ENCODE data around the gene CGREF1. TPM values are rescaled to one million over a fixed set of nuclear protein-coding genes. Genes with fewer than 3 reads are reported as not detected.
"Not testable (repeated sequence)": the region's sequence is repeated elsewhere in the genome, so short reads cannot be mapped to it uniquely, and the experiment has no call there.

The CGREF1 gene
- total RNA-seq, 1 donor from 2014 or later, result 1.1 TPM

- not testable (repeated sequence) for DNase-seq (ENCODE audit: low spot score)
Measured at GRCh38 chr2:27111392-27112078, 7.4 kb downstream of the CGREF1 start.

DNA sequence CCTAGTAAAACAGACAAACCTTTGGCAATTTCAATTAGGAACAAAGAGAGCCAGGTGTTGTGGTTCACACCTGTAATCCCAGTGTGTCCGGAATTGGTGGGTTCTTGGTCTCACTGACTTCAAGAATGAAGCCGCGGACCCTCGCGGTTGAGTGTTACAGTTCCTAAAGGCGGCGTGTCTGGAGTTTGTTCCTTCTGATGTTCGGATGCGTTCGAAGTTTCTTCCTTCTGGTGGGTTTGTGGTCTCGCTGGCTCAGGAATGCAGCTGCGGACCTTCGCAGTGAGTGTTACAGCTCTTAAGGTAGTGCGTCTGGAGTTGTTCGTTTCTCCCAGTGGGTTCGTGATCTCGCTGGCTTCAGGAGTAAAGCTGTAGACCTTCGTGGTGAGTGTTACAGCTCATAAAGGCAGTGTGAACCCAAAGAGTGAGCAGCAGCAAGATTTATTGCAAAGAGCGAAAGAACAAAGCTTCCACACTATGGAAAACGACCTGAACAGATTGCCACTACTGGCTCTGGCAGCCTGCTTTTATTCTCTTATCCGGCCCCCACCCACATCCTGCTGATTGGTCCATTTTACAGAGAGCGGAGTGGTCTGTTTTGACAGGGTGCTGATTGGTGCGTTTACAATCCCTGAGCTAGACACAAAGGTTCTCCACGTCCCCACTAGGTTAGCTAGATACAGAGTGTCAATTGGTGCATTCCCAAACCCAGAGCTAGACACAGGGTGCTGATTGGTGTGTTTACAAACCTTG, 8.2 kb downstream of the CGREF1 start:
- not testable (repeated sequence) for DNase-seq (ENCODE audit: low spot score)

- no peak for DNase-seq (ENCODE audit: low spot score)
Measured at GRCh38 chr2:27109083-27109482, 9.8 kb downstream of the CGREF1 start.

- DNase-seq (ENCODE audit: low spot score), result no peak
Measured at GRCh38 chr2:27108221-27108620, 10.7 kb downstream of the CGREF1 start.

DNA sequence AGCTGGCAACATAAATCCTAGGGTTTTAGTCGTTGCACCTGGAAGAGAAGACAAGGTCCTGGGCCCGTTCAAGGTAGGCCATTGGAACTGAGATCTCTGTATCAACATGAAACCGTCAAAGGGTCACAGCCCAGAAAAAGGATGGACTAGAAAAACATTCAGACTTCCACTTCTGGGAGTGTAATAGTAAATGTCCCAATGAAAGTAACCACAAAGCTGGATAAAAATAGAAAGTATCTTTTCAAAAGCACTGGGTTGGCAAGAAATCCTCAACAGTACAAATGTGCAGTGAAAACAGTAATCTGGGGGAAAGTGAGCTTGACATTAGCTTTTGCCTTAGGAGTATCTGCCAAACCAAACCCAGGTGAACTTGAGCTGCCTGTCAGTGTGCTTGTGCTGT, 12.9 kb downstream of the CGREF1 start:
- no peak for DNase-seq (ENCODE audit: low spot score)

GRCh38 chr2:27102329-27102728, 16.6 kb downstream of the CGREF1 start:
- no peak for DNase-seq (ENCODE audit: low spot score)

DNA sequence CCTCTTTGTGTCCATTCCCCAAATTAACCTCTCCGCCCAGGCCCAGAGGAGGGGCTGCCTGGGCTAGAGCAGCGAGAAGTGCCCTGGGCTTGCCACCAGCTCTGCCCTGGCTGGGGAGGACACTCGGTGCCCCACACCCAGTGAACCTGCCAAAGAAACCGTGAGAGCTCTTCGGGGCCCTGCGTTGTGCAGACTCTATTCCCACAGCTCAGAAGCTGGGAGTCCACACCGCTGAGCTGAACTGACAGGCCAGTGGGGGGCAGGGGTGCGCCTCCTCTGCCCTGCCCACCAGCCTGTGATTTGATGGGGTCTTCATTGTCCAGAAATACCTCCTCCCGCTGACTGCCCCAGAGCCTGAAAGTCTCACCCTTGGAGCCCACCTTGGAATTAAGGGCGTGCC, 18.9 kb downstream of the CGREF1 start:
- no peak for DNase-seq (ENCODE audit: low spot score)

DNA sequence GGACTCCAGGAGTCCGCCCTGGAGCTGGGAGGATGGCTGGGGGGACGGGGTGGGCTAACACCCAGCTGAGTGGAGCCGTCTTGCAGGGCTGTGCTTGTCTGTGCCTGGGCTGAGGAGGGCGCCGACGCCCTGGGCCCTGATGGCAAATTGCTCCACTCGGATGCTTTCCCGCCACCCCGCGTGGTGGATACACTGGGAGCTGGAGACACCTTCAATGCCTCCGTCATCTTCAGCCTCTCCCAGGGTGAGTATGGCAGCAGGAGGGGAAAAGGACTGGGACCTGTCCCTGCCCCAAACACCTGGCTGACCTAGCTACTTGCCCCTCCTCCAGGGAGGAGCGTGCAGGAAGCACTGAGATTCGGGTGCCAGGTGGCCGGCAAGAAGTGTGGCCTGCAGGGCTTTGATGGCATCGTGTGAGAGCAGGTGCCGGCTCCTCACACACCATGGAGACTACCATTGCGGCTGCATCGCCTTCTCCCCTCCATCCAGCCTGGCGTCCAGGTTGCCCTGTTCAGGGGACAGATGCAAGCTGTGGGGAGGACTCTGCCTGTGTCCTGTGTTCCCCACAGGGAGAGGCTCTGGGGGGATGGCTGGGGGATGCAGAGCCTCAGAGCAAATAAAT, 19.5 kb downstream of the CGREF1 start:
- no peak for DNase-seq (ENCODE audit: low spot score)

DNA sequence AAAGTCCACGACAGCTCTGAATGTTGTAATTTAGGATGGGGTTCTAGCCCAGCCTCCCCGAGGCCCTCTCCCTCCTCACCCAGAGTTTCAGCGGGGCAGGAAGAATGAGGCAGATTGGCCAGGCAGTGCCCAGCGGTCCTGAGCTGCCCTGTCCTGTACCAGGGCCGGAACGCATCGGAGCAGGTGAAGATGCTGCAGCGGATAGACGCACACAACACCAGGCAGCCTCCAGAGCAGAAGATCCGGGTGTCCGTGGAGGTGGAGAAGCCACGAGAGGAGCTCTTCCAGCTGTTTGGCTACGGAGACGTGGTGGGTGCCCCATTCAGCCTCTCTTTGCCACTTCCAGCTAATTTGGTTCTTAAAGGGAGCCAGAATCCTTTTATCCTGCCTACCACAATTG, 21.6 kb downstream of the CGREF1 start:
- DNase-seq (ENCODE audit: low spot score), result no peak

GRCh38 chr2:27096748-27097297, 22.1 kb downstream of the CGREF1 start:
- DNase-seq (ENCODE audit: low spot score), result no peak

- DNase-seq (ENCODE audit: low spot score), result peak; percentile 63
Measured at GRCh38 chr2:27095745-27096651, 22.9 kb downstream of the CGREF1 start.

- no peak for DNase-seq (ENCODE audit: low spot score)
Measured at GRCh38 chr2:27095427-27095744, 23.5 kb downstream of the CGREF1 start.

GRCh38 chr2:27094353-27094984, 24.5 kb downstream of the CGREF1 start:
- no peak for DNase-seq (ENCODE audit: low spot score)

- no peak for DNase-seq (ENCODE audit: low spot score)
Measured at GRCh38 chr2:27093430-27094352, 25.2 kb downstream of the CGREF1 start.

GRCh38 chr2:27092696-27093429, 26.1 kb downstream of the CGREF1 start:
- DNase-seq (ENCODE audit: low spot score), result no peak

GRCh38 chr2:27091746-27092695, 26.9 kb downstream of the CGREF1 start:
- no peak for DNase-seq (ENCODE audit: low spot score)

GRCh38 chr2:27089111-27089954, 29.6 kb downstream of the CGREF1 start:
- DNase-seq (ENCODE audit: low spot score), result no peak

Measured in mucosa of gallbladder (tissue), 1 donor.